K562 (cell line): Measurements from ENCODE around the gene FGF11. TPM values are rescaled to one million over a fixed set of nuclear protein-coding genes. Genes with fewer than 3 reads are reported as not detected.
A peak's percentile ranks its signal among the peaks of the same experiment; 100 is the strongest.

Experiments
- ATAC-seq: fragments of 200-7000 bp; cut with Tn5 transposase; 3 replicates; pipeline ENCODE4 v1.9.1; 2020; ENCODE audit warnings: moderate library complexity
- BruUV-seq: library from RNA; stranded (reverse); fragments of 400-500 nt; replicated peaks from 2 replicates; lab custom pipeline; 2021; lab: Mats Ljungman, UMichigan
- CTCF ChIA-PET: fragments of 300-600 bp; formaldehyde crosslinking; extraction: SDS; loops from one replicate; lab custom pipeline; 2021; ENCODE audit warnings: low intra/inter-chr PET ratio; lab: Yijun Ruan, JAX
- POLR2A ChIA-PET: fragments of 300-600, 350-650 bp; sonication (Branson Sonifier 250); formaldehyde crosslinking; extraction: SDS; loops from one replicate; lab custom pipeline; 2021; ENCODE audit warnings: antibody characterized with exemption, inconsistent platforms; lab: Yijun Ruan, JAX
- DNase-seq, 4 experiments: peaks; one replicate each; pipeline versions ENCODE4 v3.0.0 to v3.0.0-alpha.2; 2011 to 2018; ENCODE audit warnings: low spot score in 3 of 4, mixed read lengths in 3 of 4; ENCODE audit errors: extremely low read depth in 1 of 4
- FAIRE-seq: peaks from 2 replicates; lab custom pipeline; 2011; peaks lifted over from hg19 to GRCh38; lab: Jason Lieb, UNC
- H2AFZ ChIP-seq: 2 replicates; pipeline ENCODE4 v1.6.0; 2011; ENCODE audit warnings: low read depth, low read length, control low read depth, inconsistent platforms
- H3K27ac ChIP-seq: fragments of 200-600 bp; 3 replicates; pipeline ENCODE4 v1.8.0; 2011; ENCODE audit warnings: low read depth, mild to moderate bottlenecking, control low read depth, inconsistent platforms, low read length, moderate library complexity, mixed read lengths; ENCODE audit errors: extremely low read depth
- H3K27me3 ChIP-seq, 2 experiments: fragments of 300-600 bp in 1 of 2; 2 replicates in 1 of 2; 3 replicates in 1 of 2; pipeline versions ENCODE4 v1.6.0 to v1.8.0; 2011; ENCODE audit warnings: inconsistent platforms in 2 of 2, low read length in 2 of 2, mild to moderate bottlenecking in 1 of 2, mixed read lengths in 1 of 2, moderate library complexity in 1 of 2; ENCODE audit not compliant: control insufficient read depth in 2 of 2, insufficient read depth in 2 of 2
- H3K36me3 ChIP-seq: fragments of 300-600 bp; 3 replicates; pipeline ENCODE4 v1.8.0; 2011; ENCODE audit warnings: mild to moderate bottlenecking, low read length, inconsistent platforms; ENCODE audit not compliant: control insufficient read depth, insufficient read depth
- H3K4me1 ChIP-seq, 2 experiments: fragments of 200-600 bp in 1 of 2; replicated peaks in 1 of 2; 2 replicates in 1 of 2; 3 replicates in 1 of 2; pipeline versions ENCODE4 v1.5.1 to v1.8.0; 2011; ENCODE audit warnings: inconsistent platforms in 2 of 2, low read length in 2 of 2, mild to moderate bottlenecking in 1 of 2, mixed read lengths in 1 of 2, moderate library complexity in 1 of 2; ENCODE audit not compliant: control insufficient read depth in 2 of 2, insufficient read depth in 2 of 2
- H3K4me2 ChIP-seq: 2 replicates; pipeline ENCODE4 v1.6.1; 2011; ENCODE audit warnings: low read length, control low read depth, inconsistent platforms, mixed read lengths; ENCODE audit not compliant: insufficient read depth
- H3K4me3 ChIP-seq: fragments of 200-600 bp; sonication (generic), shearing (Covaris generic); 2 replicates; pipeline ENCODE4 v1.5.1; 2016; ENCODE audit warnings: control low read depth, inconsistent platforms
- H3K79me2 ChIP-seq: fragments of 200-600 bp; 3 replicates; pipeline ENCODE4 v1.8.0; 2011; ENCODE audit warnings: low read length, inconsistent platforms; ENCODE audit not compliant: control insufficient read depth, insufficient read depth
- H3K9ac ChIP-seq, 2 experiments: 2 replicates each; pipeline versions ENCODE4 v1.6.0 to v1.6.1; 2011; ENCODE audit warnings: low read depth in 2 of 2, low read length in 2 of 2, control low read depth in 1 of 2, inconsistent platforms in 1 of 2, mild to moderate bottlenecking in 1 of 2, mixed read lengths in 1 of 2; ENCODE audit not compliant: insufficient read depth in 1 of 2
- H3K9me1 ChIP-seq: one replicate; pipeline ENCODE4 v1.6.0; 2011; ENCODE audit warnings: inconsistent platforms, mild to moderate bottlenecking, low read length, moderate library complexity; ENCODE audit not compliant: control insufficient read depth, insufficient read depth
- H3K9me3 ChIP-seq: replicated peaks from 2 replicates; pipeline ENCODE4 v1.5.1; 2011; ENCODE audit warnings: low read depth, low read length, inconsistent platforms; ENCODE audit not compliant: control insufficient read depth, insufficient read depth
- H4K20me1 ChIP-seq: replicated peaks from 2 replicates; pipeline ENCODE4 v1.6.1; 2011; ENCODE audit warnings: low read length, inconsistent platforms, mixed read lengths; ENCODE audit not compliant: control insufficient read depth, insufficient read depth
- CCNT2 ChIP-seq: IDR thresholded peaks from 2 replicates; pipeline ENCODE4 v1.6.1; 2011; ENCODE audit warnings: borderline replicate concordance, low read depth, mild to moderate bottlenecking, moderate library complexity, mixed read lengths, low read length; ENCODE audit not compliant: insufficient read length; ENCODE audit errors: extremely low read depth
- CGGBP1 ChIP-seq: fragments of 250-450 bp; sonication (Bioruptor Pico); IDR thresholded peaks from 2 replicates; pipeline ENCODE4 v1.9.0; 2021; ENCODE audit warnings: mild to moderate bottlenecking
- EGR1 ChIP-seq: fragments of 450-650 bp; conservative IDR thresholded peaks from 2 replicates; pipeline ENCODE4 v1.6.1; 2017; ENCODE audit warnings: mild to moderate bottlenecking
- MAZ ChIP-seq, 2 experiments: fragments of 450-650 bp in 1 of 2; sonication (generic) in 1 of 2; formaldehyde crosslinking; IDR thresholded peaks in 1 of 2; conservative IDR thresholded peaks in 1 of 2; 2 replicates each; pipeline versions ENCODE4 v1.4.0 to v1.5.0; 2020; ENCODE audit warnings: mild to moderate bottlenecking in 1 of 2, missing genetic modification reagents in 1 of 2
- PCBP1 ChIP-seq: fragments of 200-400 bp; formaldehyde crosslinking; IDR thresholded peaks from 2 replicates; pipeline ENCODE4 v1.6.1; 2018; ENCODE audit warnings: mild to moderate bottlenecking, low read depth, low read length; ENCODE audit not compliant: poor library complexity, severe bottlenecking
- SPI1 ChIP-seq: IDR thresholded peaks from 2 replicates; pipeline ENCODE4 v1.6.1; 2011; ENCODE audit warnings: low read depth, low read length, control low read depth, borderline replicate concordance
- ZBTB11 ChIP-seq, 3 experiments: fragments of 200-800 bp in 1 of 3; fragments of 250-450 bp in 1 of 3; fragments of 450-650 bp in 1 of 3; sonication (Bioruptor Pico) in 1 of 3; sonication (Bioruptor generic) in 1 of 3; formaldehyde crosslinking in 1 of 3; IDR thresholded peaks; 2 replicates each; pipeline versions ENCODE4 v1.6.1 to v1.8.0; 2016 to 2022; ENCODE audit warnings: mild to moderate bottlenecking in 2 of 3, missing genetic modification characterization in 2 of 3, missing compliant biosample characterization in 1 of 3, moderate library complexity in 1 of 3
- ZNF511 ChIP-seq: sonication (generic); formaldehyde crosslinking; IDR thresholded peaks from 2 replicates; pipeline ENCODE4 v1.8.0; 2022; ENCODE audit warnings: mild to moderate bottlenecking, missing genetic modification reagents
- WGBS: fragments of 100-300 bp; shearing (Covaris generic); methylation state at CpG from one replicate; pipeline ENCODE4 v1.1.6; 2016; ENCODE audit warnings: low coverage, mixed read lengths; ENCODE audit not compliant: insufficient coverage; ENCODE audit errors: missing lambda C conversion rate; 5-methylcytosine and 5-hydroxymethylcytosine counted together
- in situ Hi-C: fragments of 300-500 bp; cut with MboI; formaldehyde crosslinking; loops from 4 replicates; pipeline ENCODE4 v1.15.0; 2018; ENCODE audit warnings: inconsistent platforms, mixed read lengths
- intact Hi-C: fragments of 100-400 bp; cut with micrococcal nuclease; formaldehyde crosslinking; loops from 2 replicates; pipeline ENCODE4 v1.14.2; 2022
- polyA plus RNA-seq, 8 experiments: library from polyadenylated mRNA; depleted of rRNA in 4 of 8; stranded (reverse) in 5 of 8; unstranded in 3 of 8; fragments of >200 nt; fragmentation: Nextera tagmentation in 2 of 8; fragmentation: Illumina TruSeq in 1 of 8; extraction: Ambion mirVana in 2 of 8; extraction: Trizol in 1 of 8; gene quantifications; 2 replicates each; pipeline versions ENCODE4 v1.2.1 to v1.2.3, GENCODE V29; 2011 to 2014; ENCODE audit warnings: inconsistent platforms in 1 of 8, missing spikeins in 1 of 8
- total RNA-seq, 7 experiments: library from RNA; depleted of rRNA in 6 of 7; stranded (reverse); fragments of >200 nt in 6 of 7; fragmentation: Illumina TruSeq in 2 of 7; extraction: Trizol in 2 of 7; gene quantifications; 2 replicates each; pipeline versions ENCODE4 v1.2.1 to v1.2.3, GENCODE V29; 2011 to 2021; ENCODE audit warnings: low replicate concordance in 1 of 7

FGF11 gene
- total and polyA plus RNA-seq, 9 of the 15 experiments (the other 6 are each of a cell fraction or from before 2014, with no cell fraction given) = 1.2 to 7.5 (median 3.0) TPM

- no peak for FAIRE-seq
- in situ Hi-C loops (no loop called here), intact Hi-C loops (no loop called here)
- BruUV-seq = TSS peak; percentile 26
- no peaks in the 10 kb centered on the region for H4K20me1 ChIP-seq
- DNase-seq = peak in 3 of 4 experiments; percentile 33 to 52 (median 36)
- peak; percentile 53 for ATAC-seq
- POLR2A ChIA-PET = interaction anchor here (0.6 to 0.8 kb wide), 2 partner anchors 8 to 91 kb away, joined by 3 read pairs; no protein-coding TSS in a partner anchor
- H3K27me3 ChIP-seq = no peaks in the 10 kb centered on the region
- 12% methylated on average over 28 of the region's 48 CpGs for WGBS
- H3K36me3 ChIP-seq = peaks cover 7% of the 10 kb centered on the region; the same call in 1 of the 3 replicates
- no peaks in the 10 kb centered on the region for H3K9me1 ChIP-seq
- peak overlapping the region; percentile 73 for H3K4me2 ChIP-seq
- H3K4me1 ChIP-seq = peaks cover 3 to 24% of the 10 kb centered on the region in 2 experiments; a peak in 4 of 5 replicates
- TF ChIP-seq EGR1 = peak; percentile 38
- peak; percentile 16 for TF ChIP-seq PCBP1
- TF ChIP-seq MAZ (CRISPR knock-in tag; conservative IDR thresholded peaks at IDR 0.05 in 1 of 2, IDR thresholded peaks at IDR 0.05 in 1 of 2) = peak in 1 of 2 experiments; percentile 13; a peak in 1 of 4 replicates
- TF ChIP-seq CCNT2 = no peak
- peak; percentile 6; the same call in 1 of the 2 replicates for TF ChIP-seq ZNF511 (CRISPR knock-in tag)
- no peak for TF ChIP-seq CGGBP1
- TF ChIP-seq SPI1 = no peak
- 0 out of 6 replicates have a peak, but pooled peaks of 1 of the 3 experiments have one; percentile 1 for TF ChIP-seq ZBTB11 (CRISPR knock-in tag; IDR thresholded peaks at IDR 0.05)
- CTCF ChIA-PET = no interaction called here
- no peaks in the 10 kb centered on the region for H3K9me3 ChIP-seq
- no peak overlapping the region; the same call in 2 of the 3 replicates for H3K27ac ChIP-seq
- H3K9ac ChIP-seq = peak overlapping the region; percentile 61 to 97; a peak in 3 of 4 replicates
- peak overlapping the region; percentile 68 for H3K4me3 ChIP-seq
- peak overlapping the region; percentile 84 for H2AFZ ChIP-seq
- no peaks in the 10 kb centered on the region for H3K79me2 ChIP-seq
Measured at GRCh38 chr17:7393613-7394451, 45.5 kb upstream of the FGF11 start.
